NCI-H526 treated with DMSO at 0.1 percent for 48 hours (cell line): ENCODE measurements around the gene GRIN3B.
A peak's percentile ranks its signal among the peaks of the same experiment; 100 is the strongest.

Experiments used
- DNase-seq: peaks from one replicate; lab custom pipeline; 2025; lab: John Stamatoyannopoulos, UW

GRIN3B gene

DNA sequence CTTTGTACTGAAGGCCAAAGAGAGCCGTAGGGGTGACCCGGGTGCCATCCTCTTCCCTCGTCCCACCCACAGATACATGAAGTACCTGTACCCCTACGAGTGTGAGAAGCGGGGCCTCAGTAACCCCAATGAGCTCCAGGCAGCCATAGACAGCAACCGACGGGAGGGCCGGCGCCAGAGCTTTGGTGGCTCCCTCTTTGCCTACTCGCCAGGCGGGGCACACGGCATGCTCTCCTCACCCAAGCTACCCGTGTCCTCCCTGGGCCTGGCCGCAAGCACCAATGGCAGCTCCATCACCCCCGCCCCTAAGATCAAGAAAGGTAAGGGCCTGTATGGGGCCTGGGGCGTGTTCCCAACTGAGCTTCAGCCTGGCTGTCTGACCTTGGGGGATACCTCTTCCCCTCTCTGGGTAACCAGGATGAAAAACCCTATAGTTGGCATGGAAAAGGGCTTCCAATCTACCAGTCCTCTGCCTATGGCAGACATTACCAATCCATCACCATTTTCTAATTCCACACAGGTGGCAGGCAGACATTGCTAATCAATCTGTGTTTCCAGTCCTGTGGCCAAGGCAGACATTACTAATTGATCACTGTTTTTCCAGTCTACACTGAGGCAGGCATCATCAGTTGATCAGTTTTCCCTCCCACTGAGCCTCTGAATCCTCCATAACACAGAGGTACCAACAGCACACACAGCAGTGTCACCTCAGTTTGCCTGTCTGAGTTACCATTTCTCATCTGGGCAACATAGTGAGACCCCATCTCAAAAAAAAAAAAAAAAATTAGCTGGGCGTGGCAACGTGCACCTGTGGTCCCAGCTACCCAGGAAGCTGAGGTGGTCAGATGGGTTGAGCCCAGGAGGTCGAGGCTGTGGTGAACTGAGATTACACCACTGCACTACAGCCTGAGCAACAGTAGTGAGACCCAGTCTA is 35.2 kb upstream of the GRIN3B start:
- no peak for DNase-seq

DNA sequence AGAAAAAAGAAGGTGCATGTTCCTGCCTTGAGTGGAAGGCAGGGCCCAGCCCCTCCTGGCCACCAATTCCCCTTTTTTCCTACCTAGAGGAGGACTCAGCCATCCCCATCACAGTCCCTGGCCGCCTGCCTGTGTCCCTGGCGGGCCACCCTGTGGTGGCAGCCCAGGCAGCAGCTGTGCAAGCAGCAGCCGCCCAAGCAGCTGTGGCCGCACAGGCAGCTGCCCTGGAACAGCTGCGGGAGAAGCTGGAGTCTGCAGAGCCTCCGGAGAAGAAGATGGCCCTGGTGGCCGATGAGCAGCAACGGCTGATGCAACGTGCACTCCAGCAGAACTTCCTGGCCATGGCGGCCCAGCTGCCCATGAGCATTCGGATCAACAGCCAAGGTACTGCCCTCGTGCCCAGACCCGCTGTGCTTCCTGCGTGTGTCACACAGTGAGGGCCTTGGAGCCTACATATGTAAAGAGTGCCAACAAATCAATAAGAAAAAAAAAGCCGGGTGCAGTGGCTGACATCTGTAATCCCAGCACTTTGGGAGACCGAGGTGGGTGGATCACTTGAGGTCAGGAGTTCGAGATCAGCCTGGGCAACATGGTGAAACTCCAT is 33.6 kb upstream of the GRIN3B start:
- DNase-seq: no peak

DNA sequence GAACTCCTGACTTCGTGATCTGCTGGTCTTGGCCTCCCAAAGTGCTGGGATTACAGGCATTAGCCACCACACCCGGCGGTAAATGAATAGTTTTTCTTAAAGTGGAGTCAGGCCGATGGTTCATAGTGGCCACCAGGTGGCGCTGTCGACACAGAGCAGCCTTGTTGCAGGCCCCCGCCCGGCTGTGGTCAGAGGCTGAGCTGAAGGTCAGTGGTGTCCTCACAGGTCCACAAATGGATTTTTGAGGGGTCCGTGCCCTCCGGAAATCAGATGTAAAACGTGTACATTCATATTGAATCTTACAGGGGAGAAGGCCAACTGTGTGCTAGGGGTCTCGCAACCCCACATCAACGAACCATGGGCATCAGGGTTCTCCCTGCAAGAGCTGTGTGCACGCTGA is 29.5 kb upstream of the GRIN3B start:
- DNase-seq: no peak

DNA sequence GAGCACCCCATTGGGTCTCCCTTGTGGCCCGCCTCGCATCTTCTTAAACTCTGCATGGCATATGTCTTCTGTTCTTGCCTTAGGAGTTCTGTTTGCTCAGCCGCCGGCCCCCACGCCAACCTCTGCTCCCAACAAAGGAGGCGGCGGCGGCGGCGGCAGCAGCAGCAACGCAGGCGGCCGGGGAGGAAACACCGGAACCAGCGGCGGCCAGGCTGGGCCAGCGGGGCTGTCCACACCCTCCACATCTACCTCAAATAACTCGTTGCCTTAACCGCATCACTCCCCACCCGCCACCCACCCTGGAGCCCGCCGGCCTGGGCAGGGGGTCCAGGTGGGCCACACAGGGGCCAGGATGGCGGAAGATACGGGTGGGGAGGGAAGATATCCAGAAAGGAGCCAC is 28.4 kb upstream of the GRIN3B start:
- DNase-seq: no peak

DNA sequence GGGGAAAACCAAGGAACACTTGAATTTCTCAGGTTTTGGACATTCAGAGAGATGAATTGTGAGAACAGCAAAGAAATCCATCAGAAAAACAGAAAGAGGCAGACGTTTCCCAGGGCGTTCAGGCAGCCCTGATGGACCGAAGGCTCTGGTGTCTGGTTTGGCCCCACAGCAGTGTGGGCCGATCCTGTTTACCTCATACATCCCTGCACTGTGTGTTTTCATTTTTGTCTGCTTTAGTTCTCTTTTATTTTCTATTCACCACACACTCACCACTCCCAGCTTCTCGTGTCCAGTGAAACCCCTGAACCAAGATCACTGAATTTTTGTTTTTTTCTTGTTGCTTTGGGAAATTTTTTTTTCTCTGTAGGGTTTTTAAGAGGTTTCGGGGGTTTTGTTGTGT is 27.9 kb upstream of the GRIN3B start:
- DNase-seq: no peak

DNA sequence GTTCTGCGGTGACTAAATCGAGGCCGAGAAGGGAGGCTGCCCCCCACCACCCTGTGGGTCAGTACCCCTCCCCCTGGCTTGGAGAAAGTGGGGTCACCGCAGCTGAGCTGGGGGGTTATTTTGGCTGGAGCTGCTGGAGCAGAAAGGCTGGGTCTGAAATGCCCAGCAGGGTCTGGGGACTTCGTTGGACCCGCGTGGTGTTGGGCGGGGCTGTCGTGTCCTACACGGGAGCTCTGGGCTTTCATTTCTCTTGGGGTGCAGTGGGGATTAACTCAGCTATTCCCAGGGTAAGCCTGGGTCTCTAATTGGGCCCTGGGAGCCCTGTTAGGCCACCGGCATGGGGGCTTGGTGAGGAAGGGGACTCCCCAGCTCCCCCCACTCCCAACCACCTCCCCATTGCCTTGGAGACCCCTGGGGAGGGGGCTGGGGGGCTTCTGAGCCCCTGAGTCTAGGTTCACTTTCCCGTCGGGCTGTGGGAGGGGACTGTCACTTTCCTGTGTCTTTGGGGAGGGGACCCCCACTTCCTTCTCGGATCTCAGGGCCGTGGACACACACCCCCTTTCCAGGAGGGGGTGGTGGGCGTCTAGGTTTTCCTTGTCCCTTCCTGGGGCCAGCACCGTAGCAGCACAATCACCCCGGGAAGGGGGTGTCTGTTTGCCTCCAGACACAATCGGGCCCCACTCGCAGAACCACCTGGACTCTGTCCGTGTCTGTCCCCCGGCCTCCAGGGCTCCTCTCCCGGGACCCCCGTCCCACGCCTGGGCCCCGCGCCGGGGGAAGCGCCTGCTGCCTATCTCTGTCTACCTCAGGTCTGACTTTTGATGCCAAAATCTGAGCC is 26.3 kb upstream of the GRIN3B start:
- DNase-seq: no peak

DNA sequence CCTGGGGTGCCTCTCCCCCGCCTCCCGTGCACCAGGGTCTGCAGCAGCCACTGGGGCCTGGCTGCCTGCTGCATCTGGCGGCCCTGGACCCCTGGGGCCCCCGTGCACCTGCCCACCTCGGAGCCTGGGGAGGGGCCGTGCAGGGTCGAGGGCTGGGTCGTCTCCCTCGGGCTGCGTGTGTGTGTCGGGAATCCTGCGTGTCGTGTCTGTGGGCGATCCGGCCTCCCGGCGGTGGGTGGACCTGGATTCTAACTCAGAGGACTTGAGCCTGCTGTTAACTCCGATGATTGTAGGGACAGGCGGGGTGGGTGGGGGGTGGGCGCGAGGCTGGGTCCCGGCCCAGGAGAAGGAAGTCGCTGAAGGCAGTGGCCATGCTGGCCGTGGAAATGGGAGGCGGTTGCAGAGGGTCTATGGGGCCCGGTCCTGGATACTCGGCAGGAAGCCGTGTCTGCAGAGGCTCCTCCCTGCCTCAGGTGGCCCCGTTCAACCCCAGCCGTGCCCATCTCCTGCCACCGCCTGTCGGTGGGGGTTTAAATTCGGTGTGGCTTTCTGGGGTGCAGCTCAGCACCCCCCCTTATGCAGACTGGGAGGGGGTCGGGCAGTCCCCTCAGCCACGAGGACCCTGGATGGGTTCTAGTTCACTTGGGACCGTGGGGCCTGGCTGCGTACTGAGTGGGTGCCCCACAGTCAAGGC is 25.5 kb upstream of the GRIN3B start:
- no peak for DNase-seq

DNA sequence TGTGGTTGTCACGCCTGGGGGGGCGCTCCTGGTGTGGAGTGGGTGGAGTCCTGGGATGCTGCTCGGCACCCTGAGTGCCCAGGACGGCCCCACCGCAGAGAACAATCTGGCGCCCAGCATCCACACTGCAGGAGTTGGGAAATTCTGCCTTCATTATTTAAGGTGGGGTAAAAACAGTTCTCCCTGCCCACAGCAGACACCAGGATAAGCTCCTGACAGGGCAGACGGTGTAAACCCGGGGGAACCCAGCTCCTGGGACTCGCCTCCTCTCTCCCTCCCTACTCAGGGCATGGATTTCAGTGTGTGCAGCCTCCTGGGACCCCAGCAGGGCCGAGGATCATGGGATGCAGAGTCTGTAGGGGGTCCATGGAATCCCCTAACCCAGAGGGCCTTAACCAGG is 23.7 kb upstream of the GRIN3B start:
- DNase-seq: no peak

DNA sequence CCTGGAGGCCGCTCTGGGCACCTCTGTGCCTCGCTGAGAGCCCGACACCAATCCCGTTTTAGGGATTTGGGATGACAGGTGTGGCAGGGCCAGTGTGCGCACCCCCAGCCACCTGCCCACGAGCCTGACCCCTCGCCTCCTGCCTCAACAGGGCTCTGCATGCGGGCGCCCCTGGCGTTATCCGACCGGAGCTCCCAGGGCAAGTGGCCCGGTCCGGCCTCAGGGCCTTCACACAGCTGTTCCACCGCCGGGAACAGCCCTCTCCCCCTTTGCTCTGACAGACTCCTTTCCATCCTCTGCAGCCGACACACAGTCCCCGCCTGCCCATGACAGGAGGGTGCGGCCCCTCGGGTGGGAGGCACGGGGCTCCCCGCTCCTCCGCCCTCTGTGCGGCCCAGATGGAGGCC is 23.2 kb upstream of the GRIN3B start:
- DNase-seq: no peak

DNA sequence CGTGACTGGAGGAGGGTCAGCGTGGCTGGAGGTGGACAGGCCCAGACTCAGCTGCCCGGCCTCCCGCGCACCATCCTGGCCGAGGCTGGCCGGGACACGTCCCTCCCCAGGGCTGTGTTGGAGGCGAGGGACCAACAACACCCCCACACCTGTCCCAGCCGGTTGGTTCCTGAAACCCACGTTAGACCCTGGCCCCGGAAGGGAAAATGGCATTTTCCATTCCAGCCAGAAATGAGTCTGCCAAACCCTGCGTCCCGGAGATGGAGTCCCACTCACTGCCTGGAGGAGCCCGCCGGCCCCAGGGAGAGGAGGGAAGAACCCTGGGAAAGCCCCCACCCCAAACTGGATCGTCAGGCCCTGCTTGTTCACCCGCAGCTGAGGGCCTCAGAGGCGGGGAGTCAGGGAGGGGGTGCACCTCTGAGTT is 20.9 kb upstream of the GRIN3B start:
- DNase-seq: no peak

DNA sequence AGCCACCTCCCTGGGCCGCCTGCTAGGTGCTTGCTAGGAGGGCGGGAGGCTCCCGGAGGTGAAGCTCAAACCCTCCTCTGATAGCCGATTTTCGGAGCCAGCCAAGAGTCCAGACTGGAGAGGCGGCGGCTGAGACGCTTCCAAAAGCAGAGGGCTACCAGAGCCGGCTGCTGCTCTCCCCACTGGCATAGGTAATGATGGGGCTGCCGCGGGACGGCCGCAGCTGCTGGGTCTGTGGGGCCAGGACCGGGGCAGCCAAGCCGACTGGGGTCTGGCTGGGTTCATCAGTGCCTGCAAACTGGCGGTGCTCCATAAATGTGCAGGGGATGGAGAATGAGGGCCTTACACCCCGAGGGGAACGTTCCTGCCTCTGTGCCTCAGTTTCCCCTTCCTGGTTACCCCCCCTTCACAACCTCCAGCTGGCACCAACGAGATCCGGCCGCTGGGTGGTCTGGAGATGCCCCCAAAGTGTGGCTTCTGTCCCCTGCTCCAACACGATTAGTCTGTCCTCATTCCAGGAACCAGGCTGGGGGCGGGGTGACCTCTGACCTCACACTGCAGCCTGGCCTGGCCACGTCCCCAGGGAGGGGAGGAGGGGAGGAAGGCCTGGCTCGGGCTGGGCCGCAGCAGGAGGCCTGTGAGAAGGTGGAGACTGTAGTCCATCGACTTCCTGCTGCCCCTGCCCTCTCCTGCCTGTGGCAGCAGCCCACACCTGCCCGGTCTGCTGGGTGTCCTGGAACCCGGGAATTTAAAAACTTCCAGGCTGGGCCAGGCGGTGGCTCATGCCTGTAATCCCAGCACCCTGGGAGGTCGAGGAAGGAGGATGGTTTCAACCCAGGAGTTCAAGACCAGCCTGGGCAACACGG is 19.9 kb upstream of the GRIN3B start:
- DNase-seq: no peak

DNA sequence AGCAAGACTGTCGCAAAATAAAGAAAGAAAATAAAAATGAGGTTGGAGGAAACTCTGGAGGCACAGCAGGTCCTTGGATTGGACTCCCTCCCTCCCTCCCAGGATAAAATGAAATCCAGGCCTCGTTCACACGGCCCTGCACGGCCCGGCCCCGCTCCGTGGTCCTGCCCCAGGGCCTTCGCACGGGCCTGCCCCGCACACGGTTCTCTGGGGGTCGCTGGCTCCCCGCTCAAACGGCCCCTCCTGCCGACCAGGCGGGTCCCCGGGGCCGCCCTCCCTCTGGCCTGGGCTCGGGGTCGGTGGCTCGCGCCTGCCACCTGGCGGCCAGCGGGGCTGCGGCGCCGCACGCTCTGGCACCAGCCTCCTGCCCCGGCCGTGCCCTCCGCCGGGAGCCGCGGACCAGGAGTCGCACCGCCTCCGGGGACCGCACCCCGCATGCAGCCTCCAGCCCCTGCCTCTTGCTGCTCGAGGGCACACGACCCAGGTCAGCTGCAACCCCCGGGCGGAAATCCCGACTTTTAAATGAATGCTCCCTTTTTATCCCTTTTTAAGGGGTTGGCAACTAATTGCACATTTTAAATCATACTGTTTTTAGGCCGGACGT is 17.6 kb upstream of the GRIN3B start:
- DNase-seq: no peak

DNA sequence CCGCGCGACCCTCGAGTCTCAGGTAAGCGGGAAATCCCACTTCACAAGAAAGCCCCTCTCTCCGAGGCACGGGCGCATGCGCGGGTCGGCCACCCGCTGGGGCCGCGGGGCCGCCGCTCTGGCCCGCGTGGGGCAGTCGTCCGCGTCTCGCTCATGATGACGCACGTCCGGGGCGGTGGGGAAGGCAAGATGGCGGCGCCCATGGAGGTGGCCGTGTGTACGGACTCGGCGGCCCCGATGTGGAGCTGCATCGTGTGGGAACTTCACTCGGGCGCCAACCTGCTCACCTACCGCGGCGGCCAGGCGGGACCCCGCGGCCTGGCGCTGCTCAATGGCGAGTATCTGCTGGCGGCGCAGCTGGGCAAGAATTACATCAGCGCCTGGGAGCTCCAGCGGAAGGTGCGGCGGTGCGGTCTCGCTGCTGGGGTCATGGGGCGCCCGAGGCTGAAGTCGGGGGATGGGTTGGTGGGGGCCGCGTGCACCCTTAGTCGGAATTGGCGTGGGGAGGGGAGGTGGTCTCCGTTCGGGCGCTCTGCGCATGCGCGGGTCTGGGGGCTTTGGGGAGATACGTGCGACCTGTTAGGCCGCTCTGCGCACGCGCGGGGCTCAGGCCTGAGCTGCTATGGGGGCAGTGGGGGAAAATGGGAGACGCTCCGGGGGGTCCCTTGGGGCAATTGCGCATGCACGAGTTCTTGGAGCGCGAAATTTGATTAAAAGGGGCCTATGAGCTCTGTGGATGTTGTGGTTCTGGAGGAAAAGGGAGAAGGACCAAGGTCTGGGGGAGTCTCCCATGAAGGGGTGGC is 15.9 kb upstream of the GRIN3B start, which contains the start of gene WDR18:
TSS of gene WDR18 (plus strand) at position 181 of the 803 bp plus-strand sequence. CDS start at position 190, 9 bp downstream.
- peak; percentile 67 for DNase-seq

DNA sequence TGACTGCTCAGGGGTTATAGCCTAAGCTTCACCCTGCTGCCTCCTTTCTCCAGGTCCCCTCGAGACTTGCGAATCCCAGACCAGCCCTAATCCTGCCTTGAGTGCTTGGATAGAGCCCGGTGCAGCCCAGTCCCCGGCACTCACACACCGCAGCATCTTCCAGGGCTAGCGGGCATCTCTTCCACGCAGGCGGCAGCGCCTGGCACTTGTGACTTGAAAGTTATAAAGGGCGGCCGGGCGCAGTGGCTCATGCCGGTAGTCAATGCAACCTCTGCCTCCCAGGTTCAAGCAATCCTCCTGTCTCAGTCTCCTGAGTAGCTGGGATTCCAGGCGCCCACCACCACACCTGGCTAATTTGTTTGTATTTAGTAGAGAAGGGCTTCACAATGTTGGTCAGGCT is 14.1 kb upstream of the GRIN3B start:
- DNase-seq: no peak

DNA sequence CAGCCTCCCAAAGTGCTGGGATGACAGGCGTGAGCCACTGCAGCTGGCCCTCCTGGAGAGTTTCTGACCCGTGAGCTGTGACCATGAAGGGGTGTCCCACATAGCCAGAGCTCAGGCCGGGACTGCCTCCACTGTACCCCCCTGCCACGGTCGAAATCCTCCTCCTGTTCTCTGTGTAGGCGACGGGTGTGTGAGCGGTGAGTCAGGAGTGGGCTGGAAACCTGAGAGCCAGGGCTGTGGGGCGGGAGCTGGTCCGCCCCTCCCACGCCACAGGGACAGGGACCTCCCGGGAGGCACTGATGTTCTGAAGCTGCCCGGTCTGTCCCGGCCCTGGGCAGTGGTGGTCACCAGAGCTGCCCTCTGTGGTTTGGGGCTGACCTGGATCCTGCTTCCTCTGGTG is 12.1 kb upstream of the GRIN3B start:
- no peak for DNase-seq

DNA sequence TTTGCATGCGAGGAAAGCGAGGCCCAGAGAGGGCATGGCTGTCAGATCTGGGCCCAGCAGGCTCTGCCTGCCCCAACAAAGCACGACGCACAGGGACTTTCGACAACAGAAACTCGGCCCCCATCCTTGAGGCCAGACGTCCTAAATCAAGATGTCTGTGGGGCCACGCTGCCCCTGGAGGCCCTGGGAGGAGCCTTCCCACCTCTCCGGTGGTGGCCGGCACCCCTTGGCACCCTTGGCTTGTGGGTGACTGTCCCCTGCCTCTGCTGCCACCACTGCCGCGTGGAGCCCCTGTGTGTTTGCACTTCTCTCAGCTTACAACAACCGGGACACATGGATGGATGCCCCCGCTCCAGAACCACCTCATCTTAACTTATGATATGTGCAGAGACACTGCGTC is 11.7 kb upstream of the GRIN3B start:
- DNase-seq: no peak

DNA sequence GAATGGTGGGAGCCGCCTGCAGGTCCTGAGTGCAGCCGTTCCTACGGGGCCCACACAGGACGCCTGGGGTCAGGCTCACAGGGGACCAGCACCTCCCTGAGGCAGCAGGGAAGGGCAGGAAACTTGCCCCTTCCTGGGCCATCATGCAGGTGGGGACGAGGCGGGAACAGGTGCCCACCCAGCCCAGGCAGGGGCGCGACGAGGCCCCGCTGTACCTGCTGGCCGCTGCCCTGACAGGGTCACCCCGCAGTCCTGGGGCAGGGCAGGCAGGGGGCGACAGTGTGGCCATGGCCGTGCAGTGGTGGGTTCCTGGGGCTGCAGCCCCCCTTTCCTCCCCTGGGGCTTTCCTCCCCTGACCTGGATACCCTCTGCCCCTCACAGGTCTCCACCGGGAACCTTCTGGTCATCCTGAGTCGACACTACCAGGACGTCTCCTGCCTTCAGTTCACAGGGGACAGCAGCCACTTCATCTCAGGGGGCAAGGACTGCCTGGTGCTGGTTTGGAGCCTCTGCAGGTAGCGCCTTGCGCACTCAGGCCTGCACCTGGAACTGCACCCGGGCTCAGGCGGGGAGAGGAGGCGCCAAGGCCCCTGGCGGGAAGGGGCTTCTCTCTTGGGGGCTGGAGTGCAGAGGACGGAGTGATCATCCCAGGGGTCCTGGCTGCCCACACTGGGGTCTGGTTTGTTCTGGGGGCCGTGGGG is 10.7 kb upstream of the GRIN3B start:
- DNase-seq: no peak

DNA sequence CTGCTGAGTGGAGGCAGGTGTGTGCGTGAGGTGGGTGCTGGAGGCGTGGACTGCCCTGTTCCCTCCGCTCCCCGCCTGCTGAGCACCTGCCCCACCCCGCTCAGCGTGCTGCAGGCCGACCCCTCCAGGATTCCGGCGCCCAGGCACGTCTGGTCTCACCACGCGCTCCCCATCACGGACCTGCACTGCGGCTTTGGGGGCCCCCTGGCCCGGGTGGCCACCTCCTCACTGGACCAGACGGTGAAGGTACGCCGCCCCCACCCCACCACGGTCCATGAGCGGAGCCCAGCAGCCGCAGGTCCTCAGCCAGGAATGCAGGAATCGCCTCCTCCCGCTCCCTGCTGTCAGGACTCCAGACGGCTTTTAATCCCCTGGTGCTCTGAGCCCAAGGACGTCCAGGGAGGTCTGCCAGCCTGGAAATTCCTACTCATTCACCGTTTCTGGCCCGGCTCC is 10.1 kb upstream of the GRIN3B start:
- DNase-seq: no peak

DNA sequence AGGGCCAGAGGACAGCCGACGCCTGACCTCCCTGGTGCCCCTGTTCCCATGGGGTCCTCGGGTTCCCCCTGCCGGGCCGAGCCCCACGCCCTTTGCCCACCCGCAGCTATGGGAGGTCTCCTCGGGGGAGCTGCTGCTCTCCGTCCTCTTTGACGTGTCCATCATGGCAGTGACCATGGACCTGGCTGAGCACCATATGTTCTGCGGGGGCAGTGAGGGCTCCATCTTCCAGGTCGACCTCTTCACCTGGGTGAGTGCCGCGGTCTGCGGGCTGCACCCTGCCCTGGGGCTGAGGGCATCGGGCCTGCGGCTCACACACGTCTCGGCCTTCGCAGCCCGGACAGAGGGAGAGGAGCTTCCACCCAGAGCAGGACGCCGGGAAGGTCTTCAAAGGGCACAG is 9.5 kb upstream of the GRIN3B start:
- DNase-seq: no peak
